Amniotic epithelial cell (primary cell): ENCODE results near the gene RXYLT1.

ENCODE experiments used
- DNase-seq: peaks from one replicate; pipeline ENCODE4 v3.0.0-alpha.2; 2010; ENCODE audit warnings: low read depth

Gene RXYLT1

GRCh38 chr12:63843721-63844390 is 64.1 kb downstream of the RXYLT1 start:
- DNase-seq = peak; percentile 95

GRCh38 chr12:63844391-63845341 is 65.0 kb downstream of the RXYLT1 start, which contains the start of gene SRGAP1:
TSS of gene SRGAP1 (plus strand) at chr12:63844700. CDS start at chr12:63844817, 117 bp downstream.
- peak; percentile 87 for DNase-seq

GRCh38 chr12:63845726-63846125 is 66.0 kb downstream of the RXYLT1 start:
- DNase-seq = peak; percentile 63

- DNase-seq = no peak
These were observed 66.7 kb downstream of the RXYLT1 start for GRCh38 chr12:63846238-63846967.

- DNase-seq = no peak
These were observed 68.7 kb downstream of the RXYLT1 start for GRCh38 chr12:63848450-63848849.

GRCh38 chr12:63849106-63849620 is 69.5 kb downstream of the RXYLT1 start:
- DNase-seq = no peak

- no peak for DNase-seq
These were observed 69.9 kb downstream of the RXYLT1 start for GRCh38 chr12:63849641-63850040.

- DNase-seq = no peak
These were observed 74.3 kb downstream of the RXYLT1 start for GRCh38 chr12:63853978-63854377.

GRCh38 chr12:63855299-63855698 is 75.6 kb downstream of the RXYLT1 start:
- DNase-seq = no peak

- peak; percentile 75 for DNase-seq
These were observed 78.3 kb downstream of the RXYLT1 start for GRCh38 chr12:63857771-63858670.
